ENCODE data around the gene TUBAL3.

Gene TUBAL3

GRCh38 chr10:5402798-5403197 lies 1.8 kb downstream of the TUBAL3 start:
- Histone ChIP-seq H3K4me1 (ENCODE audit: control insufficient read depth, insufficient read depth, low read length) (no peaks in the 10 kb centered on the region), H3K36me3 (ENCODE audit: control insufficient read depth, insufficient read depth, low read length) (no peaks in the 10 kb centered on the region), H3K4me3 (ENCODE audit: insufficient read depth, low read depth, low read length) (no peak overlapping the region), H3K9me3 (ENCODE audit: control insufficient read depth, low read length) (no peaks in the 10 kb centered on the region), H3K27me3 (ENCODE audit: control insufficient read depth, insufficient read depth, low read length, poor library complexity, severe bottlenecking) (no peaks in the 10 kb centered on the region), H3K27ac (ENCODE audit: insufficient read depth, low read depth, low read length, poor library complexity, severe bottlenecking) (no peak overlapping the region)
- WGBS, 2 experiments = 88 to 93% methylated on average over 3 of the region's 3 CpGs

- no peaks in the 10 kb centered on the region for H3K9me3 ChIP-seq (ENCODE audit: control insufficient read depth, low read length)
- H3K4me1 ChIP-seq (ENCODE audit: control insufficient read depth, insufficient read depth, low read length) = no peaks in the 10 kb centered on the region
- H3K4me3 ChIP-seq (ENCODE audit: insufficient read depth, low read depth, low read length) = no peak overlapping the region
- 91 to 95% methylated on average over 9 of the region's 9 CpGs for WGBS, 2 experiments
- H3K36me3 ChIP-seq (ENCODE audit: control insufficient read depth, insufficient read depth, low read length) = no peaks in the 10 kb centered on the region
- no peak overlapping the region for H3K27ac ChIP-seq (ENCODE audit: insufficient read depth, low read depth, low read length, poor library complexity, severe bottlenecking)
- H3K27me3 ChIP-seq (ENCODE audit: control insufficient read depth, insufficient read depth, low read length, poor library complexity, severe bottlenecking) = no peaks in the 10 kb centered on the region
Observed at GRCh38 chr10:5400468-5401240, 4.0 kb downstream of the TUBAL3 start.

GRCh38 chr10:5399332-5399731 lies 5.3 kb downstream of the TUBAL3 start:
- Histone ChIP-seq H3K27me3 (ENCODE audit: control insufficient read depth, insufficient read depth, low read length, poor library complexity, severe bottlenecking) (no peaks in the 10 kb centered on the region), H3K27ac (ENCODE audit: insufficient read depth, low read depth, low read length, poor library complexity, severe bottlenecking) (no peak overlapping the region), H3K4me1 (ENCODE audit: control insufficient read depth, insufficient read depth, low read length) (no peaks in the 10 kb centered on the region), H3K36me3 (ENCODE audit: control insufficient read depth, insufficient read depth, low read length) (no peaks in the 10 kb centered on the region), H3K4me3 (ENCODE audit: insufficient read depth, low read depth, low read length) (no peak overlapping the region), H3K9me3 (ENCODE audit: control insufficient read depth, low read length) (no peaks in the 10 kb centered on the region)
- WGBS, 2 experiments = 87 to 88% methylated on average over 6 of the region's 6 CpGs

- Histone ChIP-seq H3K27ac (ENCODE audit: insufficient read depth, low read depth, low read length, poor library complexity, severe bottlenecking) (no peak overlapping the region), H3K4me3 (ENCODE audit: insufficient read depth, low read depth, low read length) (no peak overlapping the region), H3K9me3 (ENCODE audit: control insufficient read depth, low read length) (no peaks in the 10 kb centered on the region), H3K27me3 (ENCODE audit: control insufficient read depth, insufficient read depth, low read length, poor library complexity, severe bottlenecking) (no peaks in the 10 kb centered on the region), H3K36me3 (ENCODE audit: control insufficient read depth, insufficient read depth, low read length) (no peaks in the 10 kb centered on the region), H3K4me1 (ENCODE audit: control insufficient read depth, insufficient read depth, low read length) (no peaks in the 10 kb centered on the region)
- WGBS, 2 experiments = 93 to 97% methylated on average over 8 to 11 of the region's 12 CpGs
Observed at GRCh38 chr10:5396556-5397300, 7.9 kb downstream of the TUBAL3 start.

GRCh38 chr10:5395168-5395567 lies 9.5 kb downstream of the TUBAL3 start:
- no peak overlapping the region for H3K27ac ChIP-seq (ENCODE audit: insufficient read depth, low read depth, low read length, poor library complexity, severe bottlenecking)
- H3K27me3 ChIP-seq (ENCODE audit: control insufficient read depth, insufficient read depth, low read length, poor library complexity, severe bottlenecking) = no peaks in the 10 kb centered on the region
- WGBS, 2 experiments = 94 to 96% methylated on average over 18 of the region's 18 CpGs
- H3K36me3 ChIP-seq (ENCODE audit: control insufficient read depth, insufficient read depth, low read length) = no peaks in the 10 kb centered on the region
- peaks cover 7% of the 10 kb centered on the region for H3K9me3 ChIP-seq (ENCODE audit: control insufficient read depth, low read length)
- H3K4me1 ChIP-seq (ENCODE audit: control insufficient read depth, insufficient read depth, low read length) = no peaks in the 10 kb centered on the region
- no peak overlapping the region for H3K4me3 ChIP-seq (ENCODE audit: insufficient read depth, low read depth, low read length)

GRCh38 chr10:5393529-5393928 lies 11.1 kb downstream of the TUBAL3 start:
- H3K4me1 ChIP-seq (ENCODE audit: control insufficient read depth, insufficient read depth, low read length) = no peaks in the 10 kb centered on the region
- 96% methylated on average over 14 of the region's 14 CpGs for WGBS, 2 experiments

GRCh38 chr10:5391790-5392189 lies 12.8 kb downstream of the TUBAL3 start:
- Histone ChIP-seq H3K27ac (ENCODE audit: insufficient read depth, low read depth, low read length, poor library complexity, severe bottlenecking) (no peak overlapping the region), H3K4me1 (ENCODE audit: control insufficient read depth, insufficient read depth, low read length) (no peaks in the 10 kb centered on the region), H3K27me3 (ENCODE audit: control insufficient read depth, insufficient read depth, low read length, poor library complexity, severe bottlenecking) (no peaks in the 10 kb centered on the region), H3K4me3 (ENCODE audit: insufficient read depth, low read depth, low read length) (no peak overlapping the region), H3K9me3 (ENCODE audit: control insufficient read depth, low read length) (peaks cover 7% of the 10 kb centered on the region), H3K36me3 (ENCODE audit: control insufficient read depth, insufficient read depth, low read length) (no peaks in the 10 kb centered on the region)
- WGBS, 2 experiments = 91 to 100% methylated on average over 2 to 3 of the region's 3 CpGs

More at GRCh38 chr10:5393529-5393928, 11.1 kb downstream of the TUBAL3 start:
- Histone ChIP-seq H3K27ac (ENCODE audit: insufficient read depth, low read depth, low read length, poor library complexity, severe bottlenecking) (no peak overlapping the region), H3K4me3 (ENCODE audit: insufficient read depth, low read depth, low read length) (no peak overlapping the region), H3K9me3 (ENCODE audit: control insufficient read depth, low read length) (peaks cover 7% of the 10 kb centered on the region), H3K27me3 (ENCODE audit: control insufficient read depth, insufficient read depth, low read length, poor library complexity, severe bottlenecking) (no peaks in the 10 kb centered on the region), H3K36me3 (ENCODE audit: control insufficient read depth, insufficient read depth, low read length) (no peaks in the 10 kb centered on the region)

- Histone ChIP-seq H3K4me1 (ENCODE audit: control insufficient read depth, insufficient read depth, low read length) (no peaks in the 10 kb centered on the region), H3K36me3 (ENCODE audit: control insufficient read depth, insufficient read depth, low read length) (no peaks in the 10 kb centered on the region), H3K27me3 (ENCODE audit: control insufficient read depth, insufficient read depth, low read length, poor library complexity, severe bottlenecking) (no peaks in the 10 kb centered on the region), H3K27ac (ENCODE audit: insufficient read depth, low read depth, low read length, poor library complexity, severe bottlenecking) (no peak overlapping the region), H3K9me3 (ENCODE audit: control insufficient read depth, low read length) (peaks cover 7% of the 10 kb centered on the region), H3K4me3 (ENCODE audit: insufficient read depth, low read depth, low read length) (no peak overlapping the region)
- 100% methylated on average over 1 of the region's 1 CpG; no CpG with 5 or more reads in 1 of the 2 experiments for WGBS, 2 experiments
Observed at GRCh38 chr10:5390607-5391205, 13.9 kb downstream of the TUBAL3 start.

GRCh38 chr10:5387169-5387568 lies 17.5 kb downstream of the TUBAL3 start:
- WGBS, 2 experiments = 91 to 94% methylated on average over 5 of the region's 5 CpGs
- Histone ChIP-seq H3K27me3 (ENCODE audit: control insufficient read depth, insufficient read depth, low read length, poor library complexity, severe bottlenecking) (no peaks in the 10 kb centered on the region), H3K4me3 (ENCODE audit: insufficient read depth, low read depth, low read length) (no peak overlapping the region), H3K4me1 (ENCODE audit: control insufficient read depth, insufficient read depth, low read length) (no peaks in the 10 kb centered on the region), H3K9me3 (ENCODE audit: control insufficient read depth, low read length) (peaks cover 7% of the 10 kb centered on the region), H3K27ac (ENCODE audit: insufficient read depth, low read depth, low read length, poor library complexity, severe bottlenecking) (no peak overlapping the region), H3K36me3 (ENCODE audit: control insufficient read depth, insufficient read depth, low read length) (no peaks in the 10 kb centered on the region)

GRCh38 chr10:5385224-5385623 lies 19.4 kb downstream of the TUBAL3 start:
- no peaks in the 10 kb centered on the region for H3K9me3 ChIP-seq (ENCODE audit: control insufficient read depth, low read length)
- H3K4me3 ChIP-seq (ENCODE audit: insufficient read depth, low read depth, low read length) = no peak overlapping the region
- no peaks in the 10 kb centered on the region for H3K27me3 ChIP-seq (ENCODE audit: control insufficient read depth, insufficient read depth, low read length, poor library complexity, severe bottlenecking)
- WGBS, 2 experiments = 78 to 84% methylated on average over 2 of the region's 2 CpGs
- no peak overlapping the region for H3K27ac ChIP-seq (ENCODE audit: insufficient read depth, low read depth, low read length, poor library complexity, severe bottlenecking)
- H3K36me3 ChIP-seq (ENCODE audit: control insufficient read depth, insufficient read depth, low read length) = no peaks in the 10 kb centered on the region
- no peaks in the 10 kb centered on the region for H3K4me1 ChIP-seq (ENCODE audit: control insufficient read depth, insufficient read depth, low read length)

Measured in ectodermal cell (in vitro differentiated cells).